Measurements from ENCODE around the gene OR10C1.
"Not testable (repeated sequence)": the region's sequence is repeated elsewhere in the genome, so short reads cannot be mapped to it uniquely, and the experiment has no call there.

OR10C1 gene

GRCh38 chr6:29439006-29439405 lies at the start of gene OR10C1:
OR10C1 (plus strand) TSS chr6:29439306; CDS start chr6:29440016, 710 bp downstream.
- DNase-seq (ENCODE audit: low read depth) = no peak

GRCh38 chr6:29395331-29395730 lies 43.8 kb upstream of the OR10C1 start, which contains the start of gene OR12D2:
OR12D2 (plus strand) TSS chr6:29395631; CDS start chr6:29396700, 1,069 bp downstream.
- DNase-seq (ENCODE audit: low read depth) = no peak

- no peak for DNase-seq (ENCODE audit: low read depth)
Observed at GRCh38 chr6:29399525-29399924, 39.6 kb upstream of the OR10C1 start.

GRCh38 chr6:29403801-29404200 lies 35.3 kb upstream of the OR10C1 start:
- no peak for DNase-seq (ENCODE audit: low read depth)

GRCh38 chr6:29414588-29414987 lies 24.5 kb upstream of the OR10C1 start, which contains the start of gene OR12D1:
OR12D1 (plus strand) TSS chr6:29414928.
- DNase-seq (ENCODE audit: low read depth) = no peak

GRCh38 chr6:29419516-29419915 lies 19.6 kb upstream of the OR10C1 start:
- no peak for DNase-seq (ENCODE audit: low read depth)

GRCh38 chr6:29424168-29424567 lies 14.9 kb upstream of the OR10C1 start:
- no peak for DNase-seq (ENCODE audit: low read depth)

- DNase-seq (ENCODE audit: low read depth) = no peak
Observed at GRCh38 chr6:29424575-29424974, 14.5 kb upstream of the OR10C1 start.

- no peak for DNase-seq (ENCODE audit: low read depth)
Observed at GRCh38 chr6:29425075-29425474, 14.0 kb upstream of the OR10C1 start.

GRCh38 chr6:29426654-29427053 lies 12.5 kb upstream of the OR10C1 start:
- DNase-seq (ENCODE audit: low read depth) = no peak

GRCh38 chr6:29436730-29437129 lies 2.4 kb upstream of the OR10C1 start:
- not testable (repeated sequence) for DNase-seq (ENCODE audit: low read depth)

GRCh38 chr6:29442719-29443118 lies 3.6 kb downstream of the OR10C1 start:
- DNase-seq (ENCODE audit: low read depth) = no peak

GRCh38 chr6:29444031-29444430 lies 4.9 kb downstream of the OR10C1 start:
- DNase-seq (ENCODE audit: low read depth) = not testable (repeated sequence)

GRCh38 chr6:29447670-29448069 lies 8.6 kb downstream of the OR10C1 start:
- DNase-seq (ENCODE audit: low read depth) = no peak

- DNase-seq (ENCODE audit: low read depth) = no peak
Observed at GRCh38 chr6:29451471-29452193, 12.5 kb downstream of the OR10C1 start.

- no peak for DNase-seq (ENCODE audit: low read depth)
Observed at GRCh38 chr6:29456971-29457370, 17.9 kb downstream of the OR10C1 start, which contains the start of the genes OR11A1 and OR2H1. OR11A1 (minus strand) TSS chr6:29457071; CDS start chr6:29427641, 29,430 bp downstream. OR2H1 (plus strand) TSS chr6:29457155; CDS start chr6:29461770, 4,615 bp downstream.

GRCh38 chr6:29461021-29461814 lies 22.1 kb downstream of the OR10C1 start:
- no peak for DNase-seq (ENCODE audit: low read depth)

- DNase-seq (ENCODE audit: low read depth) = no peak
Observed at GRCh38 chr6:29462022-29462421, 22.9 kb downstream of the OR10C1 start.

- DNase-seq (ENCODE audit: low read depth) = no peak
Observed at GRCh38 chr6:29465279-29465678, 26.2 kb downstream of the OR10C1 start.

- DNase-seq (ENCODE audit: low read depth) = no peak
Observed at GRCh38 chr6:29465801-29466200, 26.7 kb downstream of the OR10C1 start.

- no peak for DNase-seq (ENCODE audit: low read depth)
Observed at GRCh38 chr6:29466241-29466640, 27.1 kb downstream of the OR10C1 start.

GRCh38 chr6:29474996-29475395 lies 35.9 kb downstream of the OR10C1 start:
- DNase-seq (ENCODE audit: low read depth) = no peak

GRCh38 chr6:29477923-29478450 lies 38.9 kb downstream of the OR10C1 start:
- no peak for DNase-seq (ENCODE audit: low read depth)

Measured in stimulated activated CD8-positive, alpha-beta memory T cell treated with anti-CD3 and anti-CD28 coated beads, Interleukin-15, amount 100 ng/mL, for 1 hour (primary cell).